ENCODE measurements around the gene KIF5C.
"Not testable (repeated sequence)": the region's sequence is repeated elsewhere in the genome, so short reads cannot be mapped to it uniquely, and the experiment has no call there.

Gene KIF5C

DNA sequence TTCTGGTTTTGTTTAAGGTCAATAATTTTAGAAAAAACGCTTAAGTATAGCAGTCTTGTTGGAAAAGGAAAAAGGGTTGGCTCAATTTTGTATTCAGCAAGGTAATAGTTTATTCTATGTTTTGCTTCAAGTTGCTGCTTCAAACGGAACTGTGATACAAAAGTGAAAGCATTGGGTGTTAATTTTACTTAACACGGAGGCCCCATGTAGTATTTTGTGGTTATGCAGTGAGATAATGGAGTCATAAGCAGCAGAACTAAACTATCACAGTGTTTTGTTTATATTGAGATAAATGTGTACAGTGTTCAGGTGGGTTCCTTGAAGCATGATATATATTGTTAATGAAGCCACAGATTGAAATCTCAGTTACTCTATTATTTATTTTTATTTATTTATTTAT, 96.5 kb downstream of the KIF5C start:
- no peak for DNase-seq (ENCODE audit: low read depth)
- TF ChIP-seq, protein P1, sequence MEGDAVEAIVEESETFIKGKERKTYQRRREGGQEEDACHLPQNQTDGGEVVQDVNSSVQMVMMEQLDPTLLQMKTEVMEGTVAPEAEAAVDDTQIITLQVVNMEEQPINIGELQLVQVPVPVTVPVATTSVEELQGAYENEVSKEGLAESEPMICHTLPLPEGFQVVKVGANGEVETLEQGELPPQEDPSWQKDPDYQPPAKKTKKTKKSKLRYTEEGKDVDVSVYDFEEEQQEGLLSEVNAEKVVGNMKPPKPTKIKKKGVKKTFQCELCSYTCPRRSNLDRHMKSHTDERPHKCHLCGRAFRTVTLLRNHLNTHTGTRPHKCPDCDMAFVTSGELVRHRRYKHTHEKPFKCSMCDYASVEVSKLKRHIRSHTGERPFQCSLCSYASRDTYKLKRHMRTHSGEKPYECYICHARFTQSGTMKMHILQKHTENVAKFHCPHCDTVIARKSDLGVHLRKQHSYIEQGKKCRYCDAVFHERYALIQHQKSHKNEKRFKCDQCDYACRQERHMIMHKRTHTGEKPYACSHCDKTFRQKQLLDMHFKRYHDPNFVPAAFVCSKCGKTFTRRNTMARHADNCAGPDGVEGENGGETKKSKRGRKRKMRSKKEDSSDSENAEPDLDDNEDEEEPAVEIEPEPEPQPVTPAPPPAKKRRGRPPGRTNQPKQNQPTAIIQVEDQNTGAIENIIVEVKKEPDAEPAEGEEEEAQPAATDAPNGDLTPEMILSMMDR (IDR thresholded peaks at IDR 0.05; ENCODE audit: insufficient read depth, low read depth, low read length, missing control alignments) = no peak
- H3K4me3 ChIP-seq (ENCODE audit: low read length) = no peak overlapping the region

DNA sequence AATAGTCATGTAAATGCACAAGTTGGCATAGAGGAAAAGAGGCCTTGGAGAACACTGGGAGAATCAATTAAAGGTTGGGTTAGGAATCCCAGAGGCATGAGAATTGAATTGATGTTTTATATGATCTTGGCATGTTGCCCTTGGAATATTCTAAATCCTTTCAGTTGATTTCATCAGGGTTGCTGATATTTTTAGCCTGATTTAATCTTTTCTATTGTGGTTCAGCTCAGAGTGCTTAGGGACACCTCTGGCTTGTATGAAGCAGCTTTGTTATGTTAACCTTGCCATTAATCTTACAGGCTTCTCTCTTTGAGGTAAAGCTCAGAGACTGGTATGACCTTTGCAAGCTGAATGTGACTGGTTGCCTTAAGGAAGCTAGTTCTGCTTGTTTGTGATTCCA, 99.1 kb downstream of the KIF5C start:
- no peak overlapping the region for H3K4me3 ChIP-seq (ENCODE audit: low read length)
- DNase-seq (ENCODE audit: low read depth) = no peak
- TF ChIP-seq, protein P1 (IDR thresholded peaks at IDR 0.05; ENCODE audit: insufficient read depth, low read depth, low read length, missing control alignments) = no peak

DNA sequence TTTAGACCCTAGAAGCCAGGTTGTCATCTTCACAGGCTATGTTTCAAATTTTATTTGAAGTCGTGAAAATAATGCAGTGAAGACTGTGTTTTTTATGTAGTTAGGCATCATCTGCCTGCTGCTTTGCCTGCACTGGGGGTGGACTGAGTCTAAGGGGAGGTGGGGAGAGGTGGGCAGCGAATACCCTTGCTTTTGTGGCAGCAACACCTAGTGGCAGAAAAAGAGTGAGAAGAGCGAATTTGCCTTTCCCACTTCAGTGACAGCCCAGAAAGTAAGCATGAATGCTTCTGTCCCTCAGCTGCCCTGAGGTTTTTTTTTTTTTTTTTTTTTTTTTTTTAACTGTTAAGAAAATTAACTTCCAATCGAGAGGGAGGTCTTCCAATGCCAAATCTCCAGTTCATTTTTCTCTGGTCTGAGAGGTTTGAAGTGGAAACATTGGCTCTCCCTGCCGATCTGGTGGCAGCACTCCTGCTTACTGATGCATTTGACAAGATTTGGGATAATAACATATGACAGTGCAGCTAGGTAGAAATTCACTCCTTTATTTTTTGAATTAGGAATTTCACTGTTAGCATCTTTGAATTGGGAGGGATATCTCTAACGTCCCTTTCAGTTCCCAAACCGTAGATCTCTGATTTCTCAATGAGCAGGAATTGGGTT, 103.1 kb downstream of the KIF5C start:
- TF ChIP-seq, protein P1 (IDR thresholded peaks at IDR 0.05; ENCODE audit: insufficient read depth, low read depth, low read length, missing control alignments) = no peak
- H3K4me3 ChIP-seq (ENCODE audit: low read length) = no peak overlapping the region

DNA sequence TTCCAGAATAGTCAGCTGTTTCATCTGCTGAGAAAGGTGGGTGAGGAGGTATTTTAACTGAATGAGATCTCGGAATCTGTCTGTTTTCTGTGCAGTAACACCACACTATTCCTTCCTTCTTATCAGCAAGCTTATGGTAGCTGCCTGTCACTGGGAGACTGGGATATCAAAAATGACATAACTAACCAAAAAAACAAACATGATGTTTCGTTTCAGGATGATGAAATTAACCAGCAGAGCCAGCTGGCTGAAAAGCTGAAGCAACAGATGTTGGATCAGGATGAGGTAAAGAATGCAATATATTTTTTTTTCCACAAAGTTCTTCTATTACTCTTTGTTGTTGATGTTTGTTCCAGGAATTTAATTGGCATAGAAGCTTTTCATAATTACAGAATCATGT, 103.7 kb downstream of the KIF5C start:
- no peak overlapping the region for H3K4me3 ChIP-seq (ENCODE audit: low read length)
- DNase-seq (ENCODE audit: low read depth) = no peak
- TF ChIP-seq, protein P1 (IDR thresholded peaks at IDR 0.05; ENCODE audit: insufficient read depth, low read depth, low read length, missing control alignments) = no peak

More for the DNA sequence above, 103.1 kb downstream of the KIF5C start:
- DNase-seq (ENCODE audit: low read depth) = no peak

DNA sequence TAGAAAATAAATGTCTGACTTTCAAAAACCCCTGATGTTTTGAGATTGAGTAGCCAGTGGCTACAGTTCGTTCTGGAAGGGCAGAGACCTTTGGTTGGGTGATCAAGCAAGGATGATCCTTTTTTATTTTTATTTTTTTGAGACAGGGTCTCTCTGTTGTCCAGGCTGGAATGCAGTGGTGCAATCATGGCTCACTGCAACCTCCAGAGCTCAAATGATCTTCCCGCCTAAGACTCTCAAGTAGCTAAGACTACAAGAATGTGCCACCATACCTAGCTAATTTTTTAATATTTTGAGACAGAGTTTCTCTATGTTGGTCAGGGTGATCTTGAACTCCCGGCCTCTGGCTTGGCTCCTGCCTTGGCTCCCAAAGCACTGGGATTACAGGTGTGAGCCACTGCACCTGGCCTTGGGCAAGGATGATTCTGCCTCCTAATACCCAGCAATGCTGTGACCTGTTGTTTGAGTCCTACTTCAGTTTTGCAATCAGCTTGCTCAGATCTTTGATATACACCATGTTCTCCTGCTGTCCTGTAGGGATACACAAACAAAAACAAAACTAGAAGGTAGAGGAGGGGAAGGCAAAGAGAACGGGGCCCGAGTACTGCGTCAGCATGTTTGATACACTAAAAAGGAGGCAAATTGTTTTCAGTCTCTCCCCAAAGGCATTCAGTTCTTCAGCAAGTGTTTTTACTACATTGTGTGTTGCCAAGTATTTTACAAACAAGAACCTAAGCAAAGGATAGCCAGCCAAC, 104.3 kb downstream of the KIF5C start:
- H3K4me3 ChIP-seq (ENCODE audit: low read length) = no peak overlapping the region
- TF ChIP-seq, protein P1 (IDR thresholded peaks at IDR 0.05; ENCODE audit: insufficient read depth, low read depth, low read length, missing control alignments) = no peak
- no peak for DNase-seq (ENCODE audit: low read depth)

DNA sequence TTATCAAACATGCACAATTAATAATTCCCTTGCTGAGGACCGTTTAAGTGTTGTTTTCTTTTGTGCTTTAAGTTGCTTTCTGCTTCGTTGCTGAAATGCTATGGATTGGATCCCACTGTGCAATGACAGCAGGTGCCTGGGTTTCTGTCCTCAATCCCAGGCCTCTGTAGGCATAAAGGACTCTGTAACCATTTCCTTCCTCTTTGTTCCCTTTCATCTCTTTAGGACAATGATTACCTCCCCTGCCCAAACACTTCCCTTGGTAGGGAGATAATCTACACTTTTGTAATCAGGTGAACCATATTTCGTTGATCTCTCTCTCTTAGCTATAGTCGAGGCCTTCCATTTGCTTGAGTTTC, 104.9 kb downstream of the KIF5C start:
- H3K4me3 ChIP-seq (ENCODE audit: low read length) = no peak overlapping the region
- TF ChIP-seq, protein P1 (IDR thresholded peaks at IDR 0.05; ENCODE audit: insufficient read depth, low read depth, low read length, missing control alignments) = no peak
- DNase-seq (ENCODE audit: low read depth) = no peak

DNA sequence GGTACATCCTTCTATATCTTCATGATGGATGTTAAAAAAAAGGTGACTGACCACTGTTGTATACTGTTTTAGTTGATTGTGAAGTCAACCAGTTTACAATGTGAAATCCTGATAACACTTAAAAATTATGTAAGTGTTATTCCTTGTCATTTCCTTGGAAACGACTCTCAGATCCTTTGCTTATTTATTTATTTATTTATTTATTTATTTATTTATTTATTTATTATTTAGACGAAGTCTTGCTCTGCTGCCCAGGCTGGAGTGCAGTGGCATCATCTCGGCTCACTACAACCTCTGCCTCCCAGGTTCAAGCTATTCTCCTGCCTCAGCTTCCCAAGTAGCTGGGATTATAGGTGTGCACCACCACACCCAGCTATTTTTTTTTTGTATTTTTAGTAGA, 105.5 kb downstream of the KIF5C start:
- H3K4me3 ChIP-seq (ENCODE audit: low read length); DNase-seq (ENCODE audit: low read depth): not testable (repeated sequence)

Measured in epithelial cell of esophagus (primary cell).